H9 (cell line): Measurements from ENCODE around the gene ACOX1. TPM values are rescaled to one million over a fixed set of nuclear protein-coding genes. Genes with fewer than 3 reads are reported as not detected.

Experiments used
- DNase-seq: peaks from one replicate; pipeline ENCODE4 v3.0.0-alpha.2; 2017
- H2AFZ ChIP-seq: one replicate; pipeline ENCODE4 v1.6.1; 2013; ENCODE audit warnings: mild to moderate bottlenecking, low read length, control low read depth, moderate library complexity
- H2AK5ac ChIP-seq: 2 replicates; pipeline ENCODE4 v1.6.1; 2013; ENCODE audit warnings: low read length, control low read depth, mixed read lengths; ENCODE audit not compliant: insufficient read length
- H2BK120ac ChIP-seq: one replicate; pipeline ENCODE4 v1.6.1; 2013; ENCODE audit warnings: low read depth, mild to moderate bottlenecking, low read length, control low read depth, inconsistent platforms; ENCODE audit not compliant: poor library complexity, severe bottlenecking
- H2BK12ac ChIP-seq: 2 replicates; pipeline ENCODE4 v1.6.1; 2013; ENCODE audit warnings: low read length, control low read depth, mixed read lengths, low read depth; ENCODE audit not compliant: insufficient read length
- H2BK15ac ChIP-seq: 2 replicates; pipeline ENCODE4 v1.6.1; 2013; ENCODE audit warnings: low read depth, low read length, control low read depth
- H2BK20ac ChIP-seq: one replicate; pipeline ENCODE4 v1.6.1; 2013; ENCODE audit warnings: low read depth, mild to moderate bottlenecking, low read length, control low read depth, inconsistent platforms; ENCODE audit not compliant: poor library complexity, severe bottlenecking
- H2BK5ac ChIP-seq: 2 replicates; pipeline ENCODE4 v1.6.1; 2013; ENCODE audit warnings: low read length, control low read depth, mixed read lengths; ENCODE audit not compliant: insufficient read length
- H3K14ac ChIP-seq: 2 replicates; pipeline ENCODE4 v1.6.1; 2013; ENCODE audit warnings: low read length, control low read depth; ENCODE audit not compliant: insufficient read depth
- H3K18ac ChIP-seq: 2 replicates; pipeline ENCODE4 v1.6.1; 2013; ENCODE audit warnings: low read depth, mild to moderate bottlenecking, mixed read lengths, low read length, control low read depth; ENCODE audit not compliant: insufficient read length
- H3K23ac ChIP-seq: 2 replicates; pipeline ENCODE4 v1.6.1; 2013; ENCODE audit warnings: low read length, control low read depth, mixed read lengths, low read depth; ENCODE audit not compliant: insufficient read length
- H3K23me2 ChIP-seq: 2 replicates; pipeline ENCODE4 v1.6.1; 2013; ENCODE audit warnings: low read depth, mild to moderate bottlenecking, mixed read lengths, low read length, control low read depth; ENCODE audit not compliant: insufficient read length, poor library complexity, severe bottlenecking
- H3K27ac ChIP-seq: 2 replicates; pipeline ENCODE4 v1.5.1; 2013; ENCODE audit warnings: low read length, control low read depth, mixed read lengths, low read depth; ENCODE audit not compliant: insufficient read length
- H3K27me3 ChIP-seq: 2 replicates; pipeline ENCODE4 v1.6.1; 2013; ENCODE audit warnings: low read length, control low read depth, inconsistent platforms; ENCODE audit not compliant: insufficient read depth
- H3K4ac ChIP-seq: 2 replicates; pipeline ENCODE4 v1.6.1; 2013; ENCODE audit warnings: low read depth, mild to moderate bottlenecking, control low read depth, inconsistent platforms, low read length, moderate library complexity
- H3K4me1 ChIP-seq: 2 replicates; pipeline ENCODE4 v1.6.1; 2013; ENCODE audit warnings: low read length, control low read depth, inconsistent platforms; ENCODE audit not compliant: insufficient read depth
- H3K4me2 ChIP-seq: 2 replicates; pipeline ENCODE4 v1.6.1; 2013; ENCODE audit warnings: low read length, control low read depth, mixed read lengths; ENCODE audit not compliant: insufficient read length, insufficient read depth
- H3K56ac ChIP-seq: 2 replicates; pipeline ENCODE4 v1.6.1; 2013; ENCODE audit warnings: low read depth, mild to moderate bottlenecking, mixed read lengths, low read length, control low read depth; ENCODE audit not compliant: insufficient read length
- H3K79me1 ChIP-seq: 2 replicates; pipeline ENCODE4 v1.6.1; 2013; ENCODE audit warnings: low read depth, mild to moderate bottlenecking, moderate library complexity, low read length, control low read depth, inconsistent platforms; ENCODE audit not compliant: insufficient read depth, poor library complexity, severe bottlenecking
- H3K79me2 ChIP-seq: 2 replicates; pipeline ENCODE4 v1.6.1; 2013; ENCODE audit warnings: low read length, control low read depth, inconsistent platforms; ENCODE audit not compliant: insufficient read depth
- H3K9ac ChIP-seq: 2 replicates; pipeline ENCODE4 v1.6.1; 2013; ENCODE audit warnings: low read length, control low read depth, mixed read lengths; ENCODE audit not compliant: insufficient read length; ENCODE audit errors: extremely low read depth
- H3K9me3 ChIP-seq: one replicate; pipeline ENCODE4 v1.6.1; 2013; ENCODE audit warnings: low read depth, low read length, inconsistent platforms; ENCODE audit not compliant: control insufficient read depth
- H3T11ph ChIP-seq: one replicate; pipeline ENCODE4 v1.6.1; 2013; ENCODE audit warnings: mild to moderate bottlenecking, low read length, control low read depth, inconsistent platforms
- H4K20me1 ChIP-seq: one replicate; pipeline ENCODE4 v1.6.1; 2013; ENCODE audit not compliant: control insufficient read depth, insufficient read length, insufficient read depth
- H4K5ac ChIP-seq: 2 replicates; pipeline ENCODE4 v1.6.1; 2013; ENCODE audit warnings: low read depth, mild to moderate bottlenecking, mixed read lengths, low read length, control low read depth; ENCODE audit not compliant: insufficient read length
- H4K8ac ChIP-seq: replicated peaks from 2 replicates; pipeline ENCODE4 v1.6.1; 2013; ENCODE audit warnings: low read length, control low read depth, mixed read lengths, low read depth; ENCODE audit not compliant: insufficient read length
- H4K91ac ChIP-seq: 2 replicates; pipeline ENCODE4 v1.6.1; 2013; ENCODE audit warnings: low read depth, mild to moderate bottlenecking, moderate library complexity, mixed read lengths, low read length, control low read depth; ENCODE audit not compliant: insufficient read length
- H3K27ac Mint-ChIP-seq, 3 experiments: 2 replicates in 2 of 3; 3 replicates in 1 of 3; pipeline ENCODE4 v1.8.0; 2020 to 2021; ENCODE audit warnings: mixed read lengths in 3 of 3, mild to moderate bottlenecking in 1 of 3, moderate library complexity in 1 of 3
- H3K27me3 Mint-ChIP-seq: 2 replicates; pipeline ENCODE4 v1.8.0; 2021; ENCODE audit warnings: low read depth, mild to moderate bottlenecking, moderate library complexity, mixed read lengths
- H3K36me3 Mint-ChIP-seq, 3 experiments: 2 replicates in 2 of 3; 3 replicates in 1 of 3; pipeline ENCODE4 v1.8.0; 2020 to 2021; ENCODE audit warnings: low read depth in 3 of 3, mixed read lengths in 3 of 3; ENCODE audit not compliant: insufficient read depth in 1 of 3
- H3K4me1 Mint-ChIP-seq, 2 experiments: 2 replicates each; pipeline ENCODE4 v1.8.0; 2020; ENCODE audit warnings: mixed read lengths in 2 of 2
- H3K4me3 Mint-ChIP-seq, 2 experiments: 2 replicates in 1 of 2; 3 replicates in 1 of 2; pipeline ENCODE4 v1.8.0; 2020 to 2021; ENCODE audit warnings: mild to moderate bottlenecking in 2 of 2, mixed read lengths in 2 of 2, moderate library complexity in 1 of 2
- H3K9me3 Mint-ChIP-seq, 2 experiments: 2 replicates in 1 of 2; 3 replicates in 1 of 2; pipeline ENCODE4 v1.8.0; 2020; ENCODE audit warnings: mild to moderate bottlenecking in 2 of 2, mixed read lengths in 2 of 2, moderate library complexity in 1 of 2
- WGBS: extraction: QIAGEN DNeasy Blood & Tissue Kit; methylation state at CpG from one replicate; pipeline ENCODE4 v1.1.7; 2013; ENCODE audit warnings: missing lambda C conversion rate, low lambda C conversion rate, mixed read lengths; ENCODE audit not compliant: insufficient read length; ENCODE audit errors: extremely low coverage; 5-methylcytosine and 5-hydroxymethylcytosine counted together
- total RNA-seq: library from RNA; stranded (reverse); gene quantifications from 2 replicates; pipeline ENCODE4 v1.2.1, GENCODE V29; 2021
- TF ChIP-seq, protein P1 (sequence below): fragments of 200-600 bp; sonication (generic); conservative IDR thresholded peaks from 3 replicates; pipeline ENCODE4 v1.8.0; 2021; ENCODE audit warnings: antibody characterized with exemption, mild to moderate bottlenecking

ACOX1 gene
- total RNA-seq, 1 experiment from 2014 or later, result 27.4 TPM

DNA sequence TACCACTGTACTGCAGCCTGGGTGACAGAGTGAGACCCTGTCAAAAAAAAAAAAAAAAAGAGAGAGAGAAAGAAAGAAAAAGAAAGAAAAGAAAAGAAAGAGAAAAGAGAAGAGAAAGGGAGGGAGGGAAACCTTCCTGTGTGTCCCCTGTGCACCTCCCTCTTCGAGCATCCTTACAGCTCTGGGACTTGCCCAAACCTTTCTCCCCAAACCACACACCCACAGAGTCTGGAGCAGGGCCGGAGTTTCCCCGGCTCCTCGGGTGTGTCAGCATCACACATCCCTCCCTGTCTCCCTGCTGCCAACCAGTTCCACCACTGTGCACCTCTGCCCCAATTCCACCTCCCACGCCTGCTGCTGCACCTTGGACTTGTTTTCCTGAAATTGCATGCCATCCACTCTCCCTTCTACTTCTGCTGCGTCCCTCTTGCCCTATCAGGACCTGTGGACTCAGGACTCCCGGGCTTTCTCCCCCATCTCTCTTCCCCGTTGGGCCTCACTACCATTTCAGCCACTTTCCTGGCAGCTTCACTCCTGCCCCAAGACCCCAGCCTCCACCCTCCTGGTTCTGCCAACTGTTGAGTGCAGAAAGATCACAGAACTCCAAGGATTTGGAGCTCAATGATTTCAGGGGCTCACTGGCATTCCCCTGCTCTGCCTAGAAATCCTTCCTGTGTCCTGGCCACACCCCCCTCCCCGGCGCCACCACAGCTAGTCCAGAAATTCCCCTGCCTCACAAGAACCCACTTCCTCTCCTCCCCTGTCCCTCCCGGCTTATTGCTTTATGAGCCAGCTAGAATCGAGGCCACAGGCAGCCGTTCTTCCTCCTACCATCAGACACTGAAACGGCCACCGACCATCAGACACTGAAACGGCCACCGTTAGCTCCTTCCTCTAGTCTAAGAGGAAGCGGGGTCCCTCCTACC is 18.0 kb upstream of the ACOX1 start:
- Histone ChIP-seq H3K9me3 (no peaks in the 10 kb centered on the region), H4K8ac (no peak overlapping the region), H3K4ac (no peak overlapping the region), H3K14ac (no peak overlapping the region), H2BK15ac (no peak overlapping the region), H3K79me1 (no peaks in the 10 kb centered on the region), H3K4me2 (no peak overlapping the region), H2BK5ac (no peak overlapping the region), H2BK120ac (no peak overlapping the region), H3K27me3 (no peaks in the 10 kb centered on the region), H4K20me1 (no peaks in the 10 kb centered on the region), H2BK12ac (no peak overlapping the region), H3K56ac (no peak overlapping the region), H3T11ph (no peak overlapping the region), H3K79me2 (no peaks in the 10 kb centered on the region), H2BK20ac (no peak overlapping the region), H3K9ac (no peak overlapping the region), H4K5ac (no peak overlapping the region), H3K18ac (no peak overlapping the region), H2AK5ac (no peak overlapping the region), H3K27ac (no peak overlapping the region), H3K23me2 (no peaks in the 10 kb centered on the region), H3K23ac (no peak overlapping the region), H3K4me1 (no peaks in the 10 kb centered on the region), H2AFZ (no peak overlapping the region), H4K91ac (no peak overlapping the region)
- Mint-ChIP-seq H3K4me1 (peaks cover 9 to 11% of the 10 kb centered on the region in 2 experiments; a peak in 3 of 4 replicates), H3K27me3 (no peaks in the 10 kb centered on the region), H3K4me3 (no peak overlapping the region), H3K36me3 (peaks cover 9 to 27% (median 14%) of the 10 kb centered on the region in 3 experiments; a peak in 6 of 7 replicates), H3K9me3 (no peaks in the 10 kb centered on the region), H3K27ac (peak overlapping the region; percentile 24 to 61 (median 53))
- TF ChIP-seq, protein P1, sequence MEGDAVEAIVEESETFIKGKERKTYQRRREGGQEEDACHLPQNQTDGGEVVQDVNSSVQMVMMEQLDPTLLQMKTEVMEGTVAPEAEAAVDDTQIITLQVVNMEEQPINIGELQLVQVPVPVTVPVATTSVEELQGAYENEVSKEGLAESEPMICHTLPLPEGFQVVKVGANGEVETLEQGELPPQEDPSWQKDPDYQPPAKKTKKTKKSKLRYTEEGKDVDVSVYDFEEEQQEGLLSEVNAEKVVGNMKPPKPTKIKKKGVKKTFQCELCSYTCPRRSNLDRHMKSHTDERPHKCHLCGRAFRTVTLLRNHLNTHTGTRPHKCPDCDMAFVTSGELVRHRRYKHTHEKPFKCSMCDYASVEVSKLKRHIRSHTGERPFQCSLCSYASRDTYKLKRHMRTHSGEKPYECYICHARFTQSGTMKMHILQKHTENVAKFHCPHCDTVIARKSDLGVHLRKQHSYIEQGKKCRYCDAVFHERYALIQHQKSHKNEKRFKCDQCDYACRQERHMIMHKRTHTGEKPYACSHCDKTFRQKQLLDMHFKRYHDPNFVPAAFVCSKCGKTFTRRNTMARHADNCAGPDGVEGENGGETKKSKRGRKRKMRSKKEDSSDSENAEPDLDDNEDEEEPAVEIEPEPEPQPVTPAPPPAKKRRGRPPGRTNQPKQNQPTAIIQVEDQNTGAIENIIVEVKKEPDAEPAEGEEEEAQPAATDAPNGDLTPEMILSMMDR, result no peak
- no peak for DNase-seq
- no CpG with 5 or more reads among the region's 18 CpGs for WGBS
